Measurements from ENCODE around the gene AKT3.

DNA sequence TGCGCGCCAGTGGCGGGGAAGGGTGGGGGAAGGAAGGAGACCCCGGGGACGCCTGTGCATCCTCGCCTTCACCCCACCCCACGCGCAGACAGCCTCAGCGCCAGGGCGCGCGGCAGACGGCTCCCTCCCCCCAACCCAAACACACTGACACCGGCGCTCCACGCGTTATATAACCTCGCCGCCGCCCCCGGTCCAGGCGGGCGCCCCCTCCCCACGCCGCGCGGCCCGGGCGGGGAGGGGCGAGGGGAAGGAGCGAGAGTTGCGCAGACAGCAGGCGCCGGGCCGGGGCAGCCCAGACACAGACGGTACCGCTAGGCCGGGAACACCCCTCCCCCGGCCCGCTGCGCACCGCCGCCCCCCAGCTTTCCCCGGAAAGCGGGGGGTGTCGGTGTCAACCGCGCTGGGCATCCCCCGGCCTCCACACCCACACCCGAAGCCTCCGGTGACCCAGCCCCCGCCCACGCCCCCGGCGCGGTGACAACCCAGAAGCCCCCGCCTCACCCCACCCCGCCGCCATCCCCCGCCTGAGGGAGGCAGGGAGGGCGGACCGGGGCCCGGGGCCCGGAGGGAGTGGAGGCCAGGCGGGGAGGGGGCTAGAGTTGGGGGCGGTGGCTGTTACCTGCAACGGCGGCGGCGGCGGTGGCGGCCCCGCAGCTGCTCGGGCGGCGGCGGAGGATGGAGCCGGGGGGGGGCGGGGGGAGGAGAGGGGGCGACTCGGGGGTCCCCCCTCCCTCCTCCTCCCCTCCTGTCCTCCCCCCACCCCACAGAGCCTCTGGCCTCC is 432 bp downstream of the AKT3 start:
- TF ChIP-seq, protein P1, sequence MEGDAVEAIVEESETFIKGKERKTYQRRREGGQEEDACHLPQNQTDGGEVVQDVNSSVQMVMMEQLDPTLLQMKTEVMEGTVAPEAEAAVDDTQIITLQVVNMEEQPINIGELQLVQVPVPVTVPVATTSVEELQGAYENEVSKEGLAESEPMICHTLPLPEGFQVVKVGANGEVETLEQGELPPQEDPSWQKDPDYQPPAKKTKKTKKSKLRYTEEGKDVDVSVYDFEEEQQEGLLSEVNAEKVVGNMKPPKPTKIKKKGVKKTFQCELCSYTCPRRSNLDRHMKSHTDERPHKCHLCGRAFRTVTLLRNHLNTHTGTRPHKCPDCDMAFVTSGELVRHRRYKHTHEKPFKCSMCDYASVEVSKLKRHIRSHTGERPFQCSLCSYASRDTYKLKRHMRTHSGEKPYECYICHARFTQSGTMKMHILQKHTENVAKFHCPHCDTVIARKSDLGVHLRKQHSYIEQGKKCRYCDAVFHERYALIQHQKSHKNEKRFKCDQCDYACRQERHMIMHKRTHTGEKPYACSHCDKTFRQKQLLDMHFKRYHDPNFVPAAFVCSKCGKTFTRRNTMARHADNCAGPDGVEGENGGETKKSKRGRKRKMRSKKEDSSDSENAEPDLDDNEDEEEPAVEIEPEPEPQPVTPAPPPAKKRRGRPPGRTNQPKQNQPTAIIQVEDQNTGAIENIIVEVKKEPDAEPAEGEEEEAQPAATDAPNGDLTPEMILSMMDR (IDR thresholded peaks at IDR 0.05): no peak
- peak in 1 of 4 donors; percentile 21 for TF ChIP-seq POLR2A (IDR thresholded peaks at IDR 0.05)

Measured in esophagus squamous epithelium (tissue), 4 donors.